ENCODE data around the gene PTCRA.

PTCRA gene

DNA sequence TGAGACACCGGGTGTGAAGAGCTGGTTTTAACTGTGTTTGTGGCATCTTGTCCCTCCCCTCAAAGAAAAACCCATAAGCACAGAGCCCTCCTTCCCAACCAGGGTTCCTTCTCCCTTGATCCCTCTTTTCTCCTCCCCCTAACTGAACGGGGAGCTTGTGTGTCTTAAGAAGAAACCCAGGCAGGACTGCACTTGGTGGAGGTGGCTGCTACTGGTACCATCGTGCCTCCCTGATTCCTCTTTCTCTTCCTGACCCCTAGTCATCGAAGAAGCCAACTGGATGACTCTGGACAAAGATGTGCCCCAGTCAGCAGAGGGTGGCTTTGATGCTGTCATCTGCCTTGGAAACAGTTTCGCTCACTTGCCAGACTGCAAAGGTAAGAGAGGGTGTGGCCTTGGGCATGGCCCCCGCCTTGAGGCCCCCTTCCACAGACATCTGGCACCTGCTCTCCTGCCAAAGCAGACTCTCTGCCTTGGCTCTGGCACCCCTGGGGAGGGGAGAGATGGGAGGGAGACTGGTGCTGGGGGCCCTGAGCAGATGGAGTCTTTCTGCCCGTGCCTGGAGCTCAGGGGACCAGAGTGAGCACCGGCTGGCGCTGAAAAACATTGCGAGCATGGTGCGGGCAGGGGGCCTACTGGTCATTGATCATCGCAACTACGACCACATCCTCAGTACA lies 46.8 kb downstream of the PTCRA start:
- Histone ChIP-seq H3K27ac (ENCODE audit: poor library complexity, severe bottlenecking) (no peak overlapping the region), H3K4me1 (ENCODE audit: insufficient read depth, poor library complexity, severe bottlenecking) (no peaks in the 10 kb centered on the region), H3K27me3 (ENCODE audit: insufficient read depth, poor library complexity, severe bottlenecking) (no peaks in the 10 kb centered on the region), H3K9me3 (ENCODE audit: severe bottlenecking) (no peaks in the 10 kb centered on the region), H3K36me3 (ENCODE audit: low read depth) (no peaks in the 10 kb centered on the region), H3K4me3 (ENCODE audit: severe bottlenecking) (no peak overlapping the region)
- ATAC-seq (ENCODE audit: low read depth) (no peak), DNase-seq (ENCODE audit: low spot score) (no peak)
- TF ChIP-seq, protein P1, sequence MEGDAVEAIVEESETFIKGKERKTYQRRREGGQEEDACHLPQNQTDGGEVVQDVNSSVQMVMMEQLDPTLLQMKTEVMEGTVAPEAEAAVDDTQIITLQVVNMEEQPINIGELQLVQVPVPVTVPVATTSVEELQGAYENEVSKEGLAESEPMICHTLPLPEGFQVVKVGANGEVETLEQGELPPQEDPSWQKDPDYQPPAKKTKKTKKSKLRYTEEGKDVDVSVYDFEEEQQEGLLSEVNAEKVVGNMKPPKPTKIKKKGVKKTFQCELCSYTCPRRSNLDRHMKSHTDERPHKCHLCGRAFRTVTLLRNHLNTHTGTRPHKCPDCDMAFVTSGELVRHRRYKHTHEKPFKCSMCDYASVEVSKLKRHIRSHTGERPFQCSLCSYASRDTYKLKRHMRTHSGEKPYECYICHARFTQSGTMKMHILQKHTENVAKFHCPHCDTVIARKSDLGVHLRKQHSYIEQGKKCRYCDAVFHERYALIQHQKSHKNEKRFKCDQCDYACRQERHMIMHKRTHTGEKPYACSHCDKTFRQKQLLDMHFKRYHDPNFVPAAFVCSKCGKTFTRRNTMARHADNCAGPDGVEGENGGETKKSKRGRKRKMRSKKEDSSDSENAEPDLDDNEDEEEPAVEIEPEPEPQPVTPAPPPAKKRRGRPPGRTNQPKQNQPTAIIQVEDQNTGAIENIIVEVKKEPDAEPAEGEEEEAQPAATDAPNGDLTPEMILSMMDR (IDR thresholded peaks at IDR 0.05; ENCODE audit: poor library complexity, severe bottlenecking) = no peak

DNA sequence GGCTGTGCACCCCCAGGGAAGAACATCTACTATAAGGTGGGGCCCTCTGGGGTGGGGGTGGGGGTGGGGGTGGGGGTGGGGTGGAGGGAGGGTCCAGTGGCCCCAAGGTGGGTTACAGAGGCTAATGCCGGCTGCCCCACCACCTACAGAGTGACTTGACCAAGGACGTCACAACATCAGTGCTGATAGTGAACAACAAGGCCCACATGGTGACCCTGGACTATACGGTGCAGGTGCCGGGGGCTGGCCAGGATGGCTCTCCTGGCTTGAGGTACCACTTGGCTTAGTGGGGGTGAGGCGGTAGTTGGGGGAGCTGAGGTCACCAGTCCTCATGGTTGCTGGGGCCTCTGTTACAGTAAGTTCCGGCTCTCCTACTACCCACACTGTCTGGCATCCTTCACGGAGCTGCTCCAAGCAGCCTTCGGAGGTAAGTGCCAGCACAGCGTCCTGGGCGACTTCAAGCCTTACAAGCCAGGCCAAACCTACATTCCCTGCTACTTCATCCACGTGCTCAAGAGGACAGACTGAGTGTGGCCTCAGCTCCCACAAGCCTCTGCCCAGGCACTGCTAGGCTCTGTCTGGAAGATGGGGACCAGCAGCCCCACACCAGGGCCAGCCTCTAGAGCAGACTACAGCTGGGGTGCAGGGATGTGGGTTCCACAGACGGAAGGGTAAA lies 47.5 kb downstream of the PTCRA start:
- Histone ChIP-seq H3K4me3 (ENCODE audit: severe bottlenecking) (no peak overlapping the region), H3K9me3 (ENCODE audit: severe bottlenecking) (no peaks in the 10 kb centered on the region), H3K4me1 (ENCODE audit: insufficient read depth, poor library complexity, severe bottlenecking) (no peaks in the 10 kb centered on the region), H3K27me3 (ENCODE audit: insufficient read depth, poor library complexity, severe bottlenecking) (no peaks in the 10 kb centered on the region), H3K36me3 (ENCODE audit: low read depth) (no peaks in the 10 kb centered on the region), H3K27ac (ENCODE audit: poor library complexity, severe bottlenecking) (no peak overlapping the region)
- ATAC-seq (ENCODE audit: low read depth) = no peak
- no peak for DNase-seq (ENCODE audit: low spot score)
- TF ChIP-seq, protein P1 (IDR thresholded peaks at IDR 0.05; ENCODE audit: poor library complexity, severe bottlenecking) = no peak

DNA sequence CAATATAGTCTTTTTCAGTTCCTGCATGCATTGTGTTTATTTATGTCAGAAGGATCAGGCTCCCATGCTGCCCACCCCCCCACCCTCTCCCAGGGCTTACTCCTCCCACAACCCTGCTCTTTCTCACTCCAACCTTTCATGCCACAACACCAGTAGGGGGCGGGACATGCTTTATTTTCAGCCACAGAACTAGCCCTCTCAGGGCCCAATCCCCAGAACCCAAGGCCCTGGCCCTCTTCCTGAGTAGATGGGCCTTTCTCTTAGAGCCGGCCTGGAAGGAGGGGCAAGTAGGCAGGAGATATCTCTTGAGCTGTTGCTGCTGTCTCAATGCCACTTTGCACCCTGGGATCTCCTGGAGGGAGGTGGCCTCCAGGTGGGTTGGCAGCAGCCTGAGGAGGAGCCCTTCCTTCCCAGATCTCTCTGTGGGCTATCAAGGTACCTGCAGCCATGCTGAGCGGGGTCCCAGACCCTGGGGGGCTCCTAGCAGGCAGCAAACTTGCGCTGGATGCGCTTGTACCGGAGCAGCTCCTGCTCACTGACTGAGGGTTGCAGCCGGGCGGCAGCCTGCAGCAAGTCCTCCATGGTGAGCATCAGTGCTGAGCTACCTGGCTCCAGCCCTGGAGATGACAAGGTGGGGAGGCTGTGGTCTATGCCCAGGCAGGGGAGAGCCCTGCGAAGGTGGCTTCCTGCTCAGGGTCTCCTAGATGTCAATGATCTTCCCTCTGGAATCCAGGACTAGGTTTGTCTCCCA lies 48.2 kb downstream of the PTCRA start:
- no peaks in the 10 kb centered on the region for H3K36me3 ChIP-seq (ENCODE audit: low read depth)
- no peak overlapping the region for H3K4me3 ChIP-seq (ENCODE audit: severe bottlenecking)
- H3K9me3 ChIP-seq (ENCODE audit: severe bottlenecking) = no peaks in the 10 kb centered on the region
- ATAC-seq (ENCODE audit: low read depth) = 0 out of 3 replicates have a peak, but pooled peaks have one; percentile 18
- TF ChIP-seq, protein P1 (IDR thresholded peaks at IDR 0.05; ENCODE audit: poor library complexity, severe bottlenecking) = peak; percentile 32
- H3K27me3 ChIP-seq (ENCODE audit: insufficient read depth, poor library complexity, severe bottlenecking) = no peaks in the 10 kb centered on the region
- H3K27ac ChIP-seq (ENCODE audit: poor library complexity, severe bottlenecking) = no peak overlapping the region
- no peaks in the 10 kb centered on the region for H3K4me1 ChIP-seq (ENCODE audit: insufficient read depth, poor library complexity, severe bottlenecking)
- DNase-seq (ENCODE audit: low spot score) = no peak

DNA sequence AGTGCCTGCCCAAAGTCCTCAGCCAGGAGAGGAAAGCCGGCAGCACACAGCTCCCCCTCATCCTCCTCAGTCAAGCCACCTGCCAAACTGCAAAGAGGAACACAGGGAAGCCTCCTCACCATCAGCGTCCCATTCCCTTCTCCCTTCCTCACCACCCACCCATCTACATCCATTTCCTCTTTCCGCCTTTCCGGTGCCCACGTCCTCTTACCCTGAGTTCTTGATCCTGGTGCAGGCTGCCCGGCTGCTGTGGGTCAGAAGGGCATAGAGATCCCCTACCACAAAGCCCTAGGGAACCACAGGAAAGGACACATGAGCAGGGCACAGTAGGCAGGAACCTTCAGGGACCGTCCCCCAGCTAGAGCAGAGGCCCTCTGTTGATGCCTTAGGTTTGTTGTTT lies 50.7 kb downstream of the PTCRA start:
- H3K27ac ChIP-seq (ENCODE audit: poor library complexity, severe bottlenecking) = no peak overlapping the region
- H3K36me3 ChIP-seq (ENCODE audit: low read depth) = no peaks in the 10 kb centered on the region
- DNase-seq (ENCODE audit: low spot score) (no peak), ATAC-seq (ENCODE audit: low read depth) (no peak)
- H3K9me3 ChIP-seq (ENCODE audit: severe bottlenecking) = no peaks in the 10 kb centered on the region
- H3K4me1 ChIP-seq (ENCODE audit: insufficient read depth, poor library complexity, severe bottlenecking) = peaks cover 5% of the 10 kb centered on the region
- H3K27me3 ChIP-seq (ENCODE audit: insufficient read depth, poor library complexity, severe bottlenecking) = no peaks in the 10 kb centered on the region
- TF ChIP-seq, protein P1 (IDR thresholded peaks at IDR 0.05; ENCODE audit: poor library complexity, severe bottlenecking) = no peak
- H3K4me3 ChIP-seq (ENCODE audit: severe bottlenecking) = no peak overlapping the region
